ENCODE measurements around the gene MINAR2.

GRCh38 chr5:129718471-129719090 lies 29.3 kb upstream of the MINAR2 start:
- TF ChIP-seq CTCF (IDR thresholded peaks at IDR 0.05): no peak
- no peak for TF ChIP-seq POLR2A (IDR thresholded peaks at IDR 0.05)
